HG02973 (cell line): Measurements from ENCODE around the gene RRM2.
"Not testable (repeated sequence)": the region's sequence is repeated elsewhere in the genome, so short reads cannot be mapped to it uniquely, and the experiment has no call there.

ENCODE experiments used
- ATAC-seq: cut with Tn5 transposase; IDR thresholded peaks from one replicate; pipeline ENCODE4 v1.9.1; 2021; ENCODE audit warnings: moderate library complexity; ENCODE audit not compliant: unreplicated experiment

Gene RRM2

DNA sequence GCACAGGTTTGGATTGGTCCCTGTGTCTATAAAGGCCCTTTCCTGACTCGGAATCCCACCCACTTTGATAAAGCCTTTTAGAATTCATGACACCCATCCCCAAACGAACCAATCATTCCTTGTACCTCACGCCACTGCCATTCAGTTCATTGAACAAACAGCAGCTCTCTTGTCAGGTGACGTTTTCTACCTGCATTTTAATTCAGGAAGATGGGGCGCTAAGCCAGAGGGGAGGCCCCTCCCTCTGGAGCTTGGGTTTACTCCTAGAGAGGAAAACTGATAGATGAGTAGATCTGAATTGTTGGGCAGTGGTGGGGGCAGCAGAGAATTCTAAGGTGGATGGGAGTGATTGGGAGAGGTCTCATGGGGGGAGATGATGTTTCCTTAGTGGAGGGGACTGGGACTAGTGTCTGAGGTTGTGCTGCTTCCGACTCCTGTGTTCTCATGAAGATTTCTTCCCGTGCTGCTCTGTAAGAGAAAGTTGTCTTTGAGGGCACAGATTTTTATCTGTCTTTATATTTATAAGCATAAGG is 9.6 kb downstream of the RRM2 start:
- no peak for ATAC-seq

DNA sequence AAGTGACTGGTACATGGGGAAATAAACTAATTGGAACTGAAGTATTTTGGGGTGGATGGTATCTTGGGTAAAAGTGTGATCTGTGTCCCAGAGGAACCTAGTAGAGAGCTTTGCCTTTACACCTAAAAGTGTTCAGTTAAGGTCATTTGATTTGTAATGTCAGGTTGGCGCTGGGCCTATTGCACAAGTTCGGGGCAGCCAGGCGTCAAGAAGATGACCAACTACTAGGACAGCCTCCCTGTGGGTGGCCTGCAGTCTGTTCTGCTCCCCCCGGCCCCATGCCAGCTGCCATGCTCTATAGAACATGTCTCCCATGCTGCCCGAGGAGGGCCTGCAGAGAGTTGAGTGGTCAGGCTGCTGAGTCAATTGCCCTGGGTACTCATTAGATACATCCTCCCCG is 10.1 kb downstream of the RRM2 start:
- ATAC-seq = no peak

DNA sequence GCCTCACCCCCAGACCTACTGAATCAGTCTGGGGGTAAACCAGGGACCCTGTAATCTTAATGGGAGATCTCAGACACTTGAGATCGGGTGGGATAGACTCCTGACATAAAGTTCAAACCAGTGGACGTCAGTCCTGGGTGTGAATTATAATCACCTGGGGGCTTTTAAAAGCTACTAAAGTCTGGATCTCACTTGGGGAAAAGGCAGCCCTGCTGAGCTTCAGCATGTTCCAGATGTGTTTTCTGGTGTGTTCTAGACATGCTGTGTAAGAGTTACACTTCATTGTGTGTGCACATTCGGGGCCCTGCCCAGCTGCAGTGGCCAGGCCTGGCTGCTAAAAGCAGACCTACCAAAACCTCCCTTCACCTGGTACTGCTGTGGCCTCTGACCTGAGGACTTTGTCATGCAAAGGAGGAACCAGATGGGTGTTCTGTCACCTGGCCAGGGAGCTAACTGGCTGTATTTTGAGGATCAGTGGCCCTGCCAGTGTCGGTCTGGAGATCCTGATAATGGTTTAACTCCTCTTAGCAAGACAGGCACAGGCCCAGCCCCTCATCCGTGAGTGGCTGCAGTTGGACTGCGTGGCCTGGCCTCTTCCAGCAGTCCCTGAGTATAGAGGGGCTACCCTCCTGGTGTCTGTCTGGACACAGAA is 10.6 kb downstream of the RRM2 start:
- ATAC-seq = no peak

DNA sequence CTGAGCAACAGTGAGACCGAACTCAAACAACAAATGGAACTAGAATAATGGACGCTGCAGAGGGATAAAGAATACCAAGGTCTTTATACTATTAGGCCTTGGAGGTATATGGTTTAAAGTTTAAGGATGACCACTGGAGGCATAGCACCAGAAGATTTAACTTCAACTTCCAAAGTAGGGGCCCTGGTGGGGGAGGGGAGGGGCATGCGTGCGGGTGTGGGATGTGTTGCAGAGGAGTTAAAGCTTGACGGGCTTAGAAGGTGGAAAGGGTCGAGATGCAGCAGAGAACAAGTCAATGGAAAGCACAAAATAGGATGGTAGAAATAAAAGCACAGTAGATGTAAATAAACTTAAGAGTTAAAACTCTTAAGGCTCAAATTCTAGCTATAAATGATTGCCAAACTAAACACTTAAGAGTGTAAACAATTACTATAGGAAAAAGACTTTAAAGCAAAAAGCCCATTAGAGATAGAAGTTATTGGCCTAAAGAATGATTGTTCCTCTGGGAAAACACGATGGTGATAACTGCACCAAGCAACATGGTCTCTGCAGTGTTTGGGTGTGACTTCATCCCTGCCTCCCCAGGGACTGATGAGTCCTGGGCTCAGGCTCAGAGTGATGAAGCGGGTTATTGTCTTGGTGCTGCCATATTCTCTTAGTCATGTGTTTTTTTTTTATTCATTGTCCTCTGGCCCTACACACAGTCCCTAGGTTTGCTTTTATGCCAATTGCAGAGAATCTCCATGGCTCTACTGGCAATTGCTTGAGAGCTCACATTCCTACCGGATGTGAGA is 13.0 kb downstream of the RRM2 start:
- ATAC-seq = no peak

DNA sequence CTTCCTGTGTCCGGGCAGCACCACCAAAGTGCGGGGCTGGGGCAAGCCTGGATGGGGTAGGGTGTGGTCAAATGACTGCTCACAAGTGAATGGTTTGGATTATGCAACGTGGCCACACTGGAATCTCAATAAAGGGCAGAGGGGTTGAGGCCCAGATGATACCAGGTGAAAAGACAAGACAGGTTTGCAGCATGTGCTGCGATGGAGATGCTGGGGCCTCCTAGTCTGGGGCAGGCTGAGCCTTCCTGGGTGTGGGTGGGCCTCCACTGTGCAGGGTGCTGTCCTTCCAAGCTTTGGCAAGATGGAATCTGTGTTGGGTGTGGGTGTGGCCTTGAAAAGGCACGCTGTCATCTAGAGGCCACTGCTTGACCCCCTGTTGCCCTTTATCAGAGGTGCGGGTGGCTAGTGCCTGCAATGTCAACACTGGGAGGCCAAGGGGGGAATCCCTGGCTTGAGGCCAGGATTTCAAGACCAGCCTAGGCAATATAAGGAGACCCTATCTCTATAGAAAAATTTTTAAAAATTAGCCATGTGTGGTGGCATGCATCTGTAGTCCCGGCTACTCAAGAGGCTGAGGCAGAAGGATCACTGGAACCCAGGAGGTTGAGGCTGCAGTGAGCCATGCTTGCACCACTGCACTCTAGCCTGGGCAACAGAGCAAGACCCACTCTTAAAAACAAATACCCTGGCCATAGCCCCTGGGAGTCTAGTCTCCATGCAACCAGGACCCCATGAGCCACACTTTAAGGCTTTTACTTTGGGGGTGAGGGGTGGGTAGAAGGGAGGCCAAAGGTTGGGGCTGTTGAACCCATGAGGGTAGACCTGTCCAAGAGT is 13.8 kb downstream of the RRM2 start:
- ATAC-seq = no peak

DNA sequence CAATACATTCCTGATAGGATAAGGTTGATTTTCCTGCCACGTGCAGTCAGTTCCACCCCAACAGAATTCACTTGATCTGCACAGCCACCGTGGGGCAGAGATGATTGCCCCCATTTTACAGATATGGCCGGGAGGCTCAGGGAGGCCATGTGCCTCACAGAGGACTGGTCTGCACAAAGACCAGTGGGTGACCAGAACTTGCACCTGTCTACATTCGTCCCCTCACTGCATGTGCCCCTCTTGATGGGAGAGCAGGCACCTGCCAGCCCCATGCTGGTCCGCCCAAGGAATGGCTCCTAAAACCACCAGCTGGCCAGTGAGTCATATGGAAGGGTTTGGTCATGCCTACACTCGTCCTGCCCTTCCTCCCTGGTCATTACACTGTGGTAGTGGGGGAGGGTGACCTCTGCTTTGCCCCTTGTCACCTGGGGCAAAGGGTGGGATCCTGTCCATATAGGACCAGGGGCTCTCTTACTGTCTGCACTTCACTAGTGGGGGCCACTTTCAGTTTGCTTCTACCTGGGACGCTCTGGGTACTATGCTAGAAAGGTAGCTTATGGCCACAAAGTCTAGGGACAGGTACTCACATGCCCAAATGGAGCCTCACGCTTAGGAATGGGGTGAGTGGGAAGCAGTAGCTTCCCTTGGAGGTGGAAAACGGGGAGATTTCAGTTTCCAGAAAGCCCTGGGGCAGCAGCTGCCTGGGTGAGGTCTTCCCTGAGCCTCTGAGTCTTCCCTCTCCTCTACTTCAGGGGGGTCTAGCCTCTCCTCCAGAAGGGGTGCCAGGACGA is 14.7 kb downstream of the RRM2 start:
- no peak for ATAC-seq

DNA sequence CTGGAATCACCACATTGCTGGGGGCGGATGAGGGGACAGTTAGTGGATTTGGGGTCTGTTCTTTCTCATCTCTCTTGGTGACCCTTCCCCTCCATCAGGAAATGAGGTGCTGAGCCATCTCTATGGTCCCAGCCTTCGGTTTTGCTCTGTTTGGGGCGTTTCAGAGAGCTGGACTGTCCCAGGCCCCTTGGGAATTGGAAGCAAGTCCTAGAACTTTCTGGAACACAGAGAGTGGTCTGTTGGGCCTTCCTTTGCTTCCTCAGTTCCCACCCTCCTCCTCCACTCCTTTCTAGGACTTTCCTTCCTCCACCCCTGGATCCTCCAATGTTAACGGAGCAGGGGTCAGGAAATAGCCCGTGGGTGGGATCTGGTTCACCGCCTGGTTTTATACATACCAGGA is 17.0 kb downstream of the RRM2 start:
- no peak for ATAC-seq

DNA sequence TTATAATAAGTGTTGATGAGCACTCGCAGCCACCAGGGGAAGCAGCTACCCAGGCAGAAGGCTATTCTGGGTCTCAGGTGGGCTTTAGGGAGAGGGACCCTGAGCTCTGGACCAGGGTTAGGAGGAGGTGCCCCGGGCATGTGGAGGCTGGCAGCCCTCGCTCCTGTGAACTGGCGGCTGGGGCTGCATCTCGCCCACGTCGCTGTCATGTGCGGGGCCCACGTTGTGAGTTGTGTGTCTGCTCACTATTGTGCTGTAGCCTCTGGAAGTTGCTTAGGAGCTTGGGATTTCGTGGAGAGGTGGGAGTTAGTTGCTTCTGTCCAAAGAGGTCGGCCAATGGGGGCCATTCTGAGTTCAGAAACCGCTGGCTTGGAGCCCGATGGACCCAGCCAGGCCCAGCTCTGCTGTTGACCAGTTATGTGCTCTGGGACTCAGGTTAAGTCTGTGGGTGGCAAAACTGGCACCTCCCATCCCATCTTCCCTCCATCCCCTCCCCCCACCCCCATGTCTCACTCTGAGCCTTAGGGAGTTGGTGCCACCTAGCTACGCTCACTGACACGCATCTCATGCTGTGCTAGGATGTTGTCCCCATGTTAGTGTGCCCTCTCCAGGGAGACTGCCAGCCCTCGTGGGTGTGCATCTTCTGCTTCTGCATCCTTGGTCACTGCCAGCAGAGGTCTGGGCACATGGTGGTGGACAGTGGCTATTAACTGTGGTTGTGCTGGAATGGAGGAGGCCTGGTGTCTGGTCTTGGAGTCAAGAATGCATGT is 18.5 kb downstream of the RRM2 start:
- ATAC-seq = no peak

DNA sequence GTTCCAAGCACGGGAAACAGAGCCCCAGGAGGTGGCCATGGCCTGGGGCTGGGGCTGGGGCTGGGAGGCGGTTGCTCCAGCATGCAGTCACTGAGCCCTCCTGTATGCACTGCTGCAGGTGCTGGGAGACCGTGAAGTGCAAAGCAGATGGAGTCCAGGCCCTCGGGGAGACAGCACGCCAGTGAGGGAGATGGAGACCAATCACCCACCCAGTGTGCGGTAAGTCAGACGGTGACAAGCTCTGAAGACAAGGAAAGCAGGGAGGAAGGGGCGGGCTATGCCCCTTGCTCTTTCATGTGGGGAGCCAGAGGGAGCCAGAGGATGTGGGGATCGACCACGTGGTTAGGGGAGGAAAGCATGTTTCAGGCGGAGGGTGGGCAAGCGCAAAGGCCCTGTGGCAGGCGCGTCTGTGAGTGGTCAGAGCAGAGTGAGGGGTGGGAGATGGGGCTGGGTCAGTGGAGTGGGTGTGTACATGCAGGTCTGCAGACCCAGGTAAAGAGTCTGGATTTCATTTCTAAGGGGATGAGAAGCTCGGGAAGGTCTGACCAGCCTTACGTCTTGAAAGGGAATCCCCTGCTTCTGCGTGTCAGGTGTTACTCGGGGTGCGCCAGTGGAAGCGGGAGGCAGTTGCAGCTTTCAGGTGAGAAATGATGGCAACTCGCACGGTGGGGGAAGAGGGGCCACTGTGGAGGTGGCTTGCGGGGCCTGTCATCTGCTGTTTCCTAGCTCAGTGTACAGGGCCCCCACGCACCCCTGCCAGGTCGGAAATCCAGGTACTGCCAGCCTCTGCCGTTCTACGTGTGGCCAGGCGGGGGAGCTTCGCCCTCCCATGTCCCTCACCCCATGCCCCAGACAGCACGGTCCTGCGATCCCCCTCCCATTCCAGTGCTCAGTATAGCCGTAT is 19.4 kb downstream of the RRM2 start:
- ATAC-seq = no peak

DNA sequence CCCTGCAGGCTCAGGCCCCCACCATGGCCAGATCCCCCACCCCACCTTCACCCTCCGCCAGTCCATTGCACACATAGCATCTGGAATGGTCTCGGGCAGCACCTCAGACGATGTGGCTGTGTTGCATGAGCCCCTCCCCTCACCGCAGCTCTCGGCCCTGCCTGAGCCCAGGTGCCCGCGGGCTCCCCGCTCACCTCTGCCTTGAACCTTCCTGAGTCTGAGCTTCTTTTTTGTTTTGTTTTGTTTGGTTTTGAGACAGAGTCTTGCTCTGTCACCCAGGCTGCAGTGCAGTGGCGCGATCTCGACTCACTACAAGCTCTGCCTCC is 20.1 kb downstream of the RRM2 start:
- no peak for ATAC-seq

DNA sequence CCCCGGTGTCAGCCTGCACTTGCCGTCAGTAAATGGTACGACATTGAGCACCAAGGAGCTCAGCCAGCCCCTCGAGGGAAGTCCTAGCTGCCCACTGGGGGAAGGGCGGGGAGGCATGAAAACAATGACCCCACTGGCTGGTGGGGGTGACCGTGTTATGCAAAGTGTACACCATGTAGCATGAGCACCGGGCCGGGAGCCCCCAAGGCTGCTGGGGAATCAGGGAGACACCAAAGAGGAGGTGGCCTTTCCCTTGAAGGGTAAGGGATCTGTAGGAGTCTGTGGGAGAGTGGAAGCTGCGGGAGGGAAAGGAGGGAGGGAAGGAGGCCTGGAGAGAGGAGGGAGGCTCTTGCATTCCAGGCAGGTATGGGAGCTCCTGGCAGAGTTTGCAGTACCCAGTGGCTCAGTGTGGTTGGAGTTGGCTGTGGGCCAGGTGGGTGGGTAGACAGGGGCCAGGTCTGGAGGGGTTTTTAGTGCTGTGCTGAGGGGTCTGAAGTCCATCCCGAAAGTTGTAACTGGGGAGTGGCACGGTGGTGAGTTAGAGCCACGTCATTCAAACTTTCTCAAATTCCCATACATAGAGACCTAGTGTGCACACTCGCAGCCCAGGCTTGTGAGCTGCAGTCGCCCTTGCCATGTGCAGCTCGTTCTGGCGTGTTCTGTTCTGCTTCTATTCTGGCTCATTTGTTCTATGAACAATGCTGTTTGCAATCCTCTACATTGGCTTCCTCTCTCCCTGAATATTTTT is 22.4 kb downstream of the RRM2 start:
- no peak for ATAC-seq

DNA sequence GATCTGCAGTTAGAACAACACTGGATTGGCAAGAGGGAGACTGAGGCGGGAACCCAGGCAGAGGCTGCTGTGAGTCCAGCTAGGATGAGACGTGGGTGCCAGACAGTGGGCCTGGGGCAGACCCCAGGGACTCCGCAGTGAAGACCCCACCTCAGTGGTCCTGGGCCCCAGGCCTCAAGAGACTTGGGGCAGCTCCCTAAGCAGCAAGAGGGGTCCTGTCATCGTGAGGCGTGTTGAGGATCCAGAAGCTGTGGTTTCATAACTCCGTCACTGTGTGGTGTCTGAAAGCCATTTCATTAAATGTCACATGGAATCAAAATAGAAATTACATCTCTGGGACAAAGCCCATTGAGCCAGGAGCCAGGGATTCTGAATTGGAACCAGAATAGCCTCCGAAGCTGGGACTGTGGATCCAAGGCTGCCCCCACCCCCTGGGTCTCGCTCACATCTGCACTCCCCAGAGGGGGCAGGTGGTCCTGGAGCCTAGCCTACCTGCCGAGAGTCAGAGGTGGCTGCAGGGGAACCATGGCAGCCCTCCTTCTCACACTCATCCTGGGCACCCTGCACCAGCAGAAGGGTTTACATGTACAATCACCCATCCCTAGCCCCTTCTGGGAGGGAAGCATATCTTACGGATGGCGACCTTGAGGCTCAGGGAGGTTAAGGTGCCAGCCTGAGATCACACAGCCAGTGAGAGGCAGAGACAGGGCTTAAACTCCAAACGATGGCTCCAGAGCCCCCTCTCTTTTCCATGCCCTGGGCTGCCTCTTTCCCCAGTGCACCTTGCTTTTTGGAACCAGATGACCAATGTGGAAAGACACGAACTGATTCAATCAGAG is 23.2 kb downstream of the RRM2 start:
- ATAC-seq = no peak

DNA sequence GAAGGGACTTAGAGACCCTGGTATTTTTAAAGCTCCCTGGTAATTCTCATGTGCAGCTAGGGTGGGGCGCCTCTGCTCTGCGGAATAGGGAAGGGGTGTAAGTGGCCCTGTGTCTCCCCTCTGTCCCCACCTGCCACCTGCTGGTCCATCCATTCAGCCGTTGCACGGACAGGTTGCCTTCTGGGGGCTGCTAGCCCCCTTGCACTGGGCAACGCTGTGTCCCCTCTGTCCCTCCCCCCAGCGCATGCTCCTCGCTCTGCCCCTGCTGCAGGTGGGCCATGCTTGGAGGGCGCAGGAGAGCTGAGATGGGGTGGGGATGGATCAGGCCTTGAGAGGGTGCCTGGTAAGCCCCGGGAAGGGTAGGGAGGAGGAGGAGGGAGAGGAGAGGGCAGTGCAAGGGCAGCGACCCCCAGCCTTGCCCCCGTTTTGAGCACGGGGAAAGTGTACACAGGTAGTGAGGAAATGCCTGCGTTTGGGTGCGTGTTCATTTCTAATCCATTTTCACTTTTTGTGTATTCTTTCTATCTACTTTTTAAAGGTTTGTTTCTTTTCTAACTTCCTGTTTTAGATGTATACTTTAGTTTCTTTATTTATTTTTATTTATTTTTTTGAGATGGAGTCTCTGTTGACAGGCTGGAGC is 23.9 kb downstream of the RRM2 start:
- ATAC-seq = no peak

DNA sequence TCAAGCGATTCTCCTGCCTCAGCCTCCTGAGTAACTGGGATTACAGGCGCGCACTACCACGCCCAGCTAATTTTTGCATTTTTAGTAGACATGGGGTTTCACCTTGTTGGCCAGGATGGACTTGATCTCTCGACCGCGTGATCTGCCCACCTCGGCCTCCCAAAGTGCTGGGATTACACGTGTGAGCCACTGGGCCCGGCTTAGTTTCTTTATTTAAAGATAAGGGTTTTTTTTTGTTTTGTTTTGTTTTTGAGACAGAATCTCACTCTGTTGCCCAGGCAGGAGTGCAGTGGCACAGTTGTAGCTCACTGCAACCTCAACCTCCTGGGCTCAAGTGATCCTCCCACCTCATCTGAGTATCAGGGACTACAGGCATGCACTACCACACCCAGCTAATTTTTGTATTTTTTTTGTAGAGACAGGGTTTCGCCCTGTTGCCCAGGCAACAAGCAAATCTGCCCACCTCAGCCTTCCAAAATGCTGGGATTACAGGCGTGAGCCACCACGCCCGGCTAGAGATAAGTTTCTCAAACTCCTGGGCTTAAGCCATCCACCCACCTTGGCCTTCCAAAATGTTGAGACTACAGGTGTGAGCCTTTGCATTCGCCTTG is 24.6 kb downstream of the RRM2 start:
- ATAC-seq = not testable (repeated sequence)

DNA sequence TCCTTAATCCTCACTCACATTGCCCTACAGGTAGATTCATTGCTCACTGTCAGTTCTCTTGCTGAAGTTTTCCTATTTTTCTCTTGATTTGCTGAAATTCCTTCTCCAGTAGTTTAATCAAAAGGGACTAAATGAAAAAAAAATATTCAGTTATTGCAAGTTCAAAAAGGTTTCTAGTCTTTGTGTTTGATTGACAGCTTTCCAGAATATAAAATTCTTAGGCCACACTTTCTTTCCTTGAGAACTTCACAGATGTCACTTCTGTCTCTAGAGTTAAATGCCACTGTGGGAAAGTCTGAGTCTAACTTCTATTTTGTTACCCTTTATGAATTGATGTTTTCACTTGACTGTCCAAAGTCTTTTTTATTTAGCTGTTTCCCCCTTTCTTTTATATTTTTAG is 25.7 kb downstream of the RRM2 start:
- ATAC-seq = no peak

DNA sequence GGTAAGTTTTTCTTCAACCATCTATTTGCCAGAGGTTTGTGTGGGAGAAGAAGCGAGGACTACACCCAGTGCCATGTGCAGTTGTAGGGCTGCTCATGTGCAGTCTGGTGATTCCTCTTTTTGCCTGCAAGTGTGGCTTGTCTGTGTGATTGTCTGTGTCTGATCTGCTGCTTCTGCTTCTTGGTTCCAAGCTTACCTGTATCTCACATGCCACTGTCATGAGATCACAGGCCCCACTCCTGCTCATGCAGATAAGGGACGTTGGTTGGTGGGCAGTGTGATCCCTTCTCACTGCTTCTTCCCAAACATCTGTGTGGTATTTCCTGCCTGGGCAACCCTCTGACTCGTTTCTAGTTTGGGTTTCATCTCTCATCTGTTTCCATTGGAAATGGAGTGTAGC is 27.1 kb downstream of the RRM2 start:
- ATAC-seq = no peak

DNA sequence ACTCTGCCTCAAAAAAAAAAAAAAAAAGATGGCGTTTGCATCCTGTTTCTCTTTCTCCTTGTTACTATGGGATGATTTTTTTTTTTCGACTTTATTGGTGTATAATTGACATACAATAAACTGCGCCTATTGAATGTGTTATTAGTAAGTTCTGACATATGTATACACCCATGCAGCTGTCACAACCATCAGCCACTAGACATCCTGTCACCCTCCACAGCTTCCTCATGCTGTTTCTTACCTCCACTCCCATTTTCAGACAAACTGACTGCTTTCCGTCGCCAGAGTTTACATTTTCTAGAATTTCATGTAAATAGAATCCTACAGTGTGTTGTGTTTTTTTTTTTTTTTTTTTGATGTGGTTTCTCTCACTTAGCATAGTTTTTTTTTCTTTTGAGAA is 27.9 kb downstream of the RRM2 start:
- ATAC-seq = no peak
